DOHH2 (cell line): Measurements from ENCODE around the gene CCNG2.

Experiments
- EZH2phosphoT487 ChIP-seq: fragments of 200-600 bp; sonication (generic); IDR thresholded peaks from 2 replicates; pipeline ENCODE4 v1.6.1; 2017; ENCODE audit warnings: borderline replicate concordance, mild to moderate bottlenecking, antibody characterized with exemption, low read length, moderate library complexity, mixed read lengths
- TF ChIP-seq, protein P1 (sequence below): fragments of 200-600 bp; sonication (generic); IDR thresholded peaks from one replicate; pipeline ENCODE4 v1.5.1; 2014; ENCODE audit warnings: antibody characterized with exemption, mild to moderate bottlenecking, low read depth, low read length; ENCODE audit not compliant: poor library complexity, severe bottlenecking

DNA sequence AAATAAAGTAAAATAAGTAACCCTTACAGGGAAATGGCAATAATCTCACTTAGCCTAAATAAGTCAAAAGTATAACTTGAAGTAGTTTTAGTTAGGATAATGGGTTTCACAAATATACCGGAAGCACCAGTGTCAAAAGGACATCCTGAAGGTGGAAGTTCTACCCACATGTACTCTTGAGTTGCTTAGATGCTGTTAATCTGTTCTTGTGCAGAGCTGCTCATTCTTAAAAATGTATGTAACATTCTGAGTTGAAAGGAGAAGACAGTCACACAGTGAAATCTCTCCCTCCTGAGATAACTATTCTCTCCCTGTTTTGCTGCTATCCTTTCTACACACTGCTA, 11.2 kb upstream of the CCNG2 start:
- TF ChIP-seq, protein P1, sequence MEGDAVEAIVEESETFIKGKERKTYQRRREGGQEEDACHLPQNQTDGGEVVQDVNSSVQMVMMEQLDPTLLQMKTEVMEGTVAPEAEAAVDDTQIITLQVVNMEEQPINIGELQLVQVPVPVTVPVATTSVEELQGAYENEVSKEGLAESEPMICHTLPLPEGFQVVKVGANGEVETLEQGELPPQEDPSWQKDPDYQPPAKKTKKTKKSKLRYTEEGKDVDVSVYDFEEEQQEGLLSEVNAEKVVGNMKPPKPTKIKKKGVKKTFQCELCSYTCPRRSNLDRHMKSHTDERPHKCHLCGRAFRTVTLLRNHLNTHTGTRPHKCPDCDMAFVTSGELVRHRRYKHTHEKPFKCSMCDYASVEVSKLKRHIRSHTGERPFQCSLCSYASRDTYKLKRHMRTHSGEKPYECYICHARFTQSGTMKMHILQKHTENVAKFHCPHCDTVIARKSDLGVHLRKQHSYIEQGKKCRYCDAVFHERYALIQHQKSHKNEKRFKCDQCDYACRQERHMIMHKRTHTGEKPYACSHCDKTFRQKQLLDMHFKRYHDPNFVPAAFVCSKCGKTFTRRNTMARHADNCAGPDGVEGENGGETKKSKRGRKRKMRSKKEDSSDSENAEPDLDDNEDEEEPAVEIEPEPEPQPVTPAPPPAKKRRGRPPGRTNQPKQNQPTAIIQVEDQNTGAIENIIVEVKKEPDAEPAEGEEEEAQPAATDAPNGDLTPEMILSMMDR = no peak
- TF ChIP-seq EZH2phosphoT487 = no peak
